Glomerular visceral epithelial cell (primary cell): Measurements from ENCODE around the gene OR1M1.

Source experiments
- DNase-seq: peaks from one replicate; pipeline ENCODE4 v3.0.0-alpha.2; 2016; ENCODE audit errors: extremely low spot score

Gene OR1M1

GRCh38 chr19:9075064-9075949, 11.6 kb upstream of the OR1M1 start:
- DNase-seq: peak; percentile 96

GRCh38 chr19:9076901-9077300, 10.0 kb upstream of the OR1M1 start:
- no peak for DNase-seq

DNA sequence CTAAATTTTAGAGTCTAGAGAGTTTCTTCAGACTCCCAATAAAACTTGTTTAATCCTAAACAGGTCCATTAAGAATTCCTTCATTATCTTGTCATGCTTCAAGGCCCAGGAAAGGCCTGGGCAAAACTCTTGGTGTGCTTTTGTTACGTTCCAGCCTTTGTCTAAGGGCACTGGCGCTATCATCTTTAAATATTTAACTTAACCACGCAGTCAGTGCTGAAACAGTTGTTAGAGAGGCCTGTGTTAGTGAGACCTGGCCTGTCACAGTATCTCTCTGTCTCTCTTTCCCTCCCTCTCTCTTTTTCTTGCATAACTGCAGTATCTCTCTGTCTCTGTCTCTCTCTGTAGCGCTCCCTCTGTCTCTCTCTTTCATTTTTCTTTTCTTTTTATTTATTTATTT, 8.2 kb upstream of the OR1M1 start:
- DNase-seq: no peak

- no peak for DNase-seq
Measured at GRCh38 chr19:9107375-9107774, 20.5 kb downstream of the OR1M1 start, which contains the start of gene OR7G2. Gene OR7G2, minus strand, starts transcription at chr19:9107475. Its CDS starts 4,232 bp downstream, at chr19:9103243.

DNA sequence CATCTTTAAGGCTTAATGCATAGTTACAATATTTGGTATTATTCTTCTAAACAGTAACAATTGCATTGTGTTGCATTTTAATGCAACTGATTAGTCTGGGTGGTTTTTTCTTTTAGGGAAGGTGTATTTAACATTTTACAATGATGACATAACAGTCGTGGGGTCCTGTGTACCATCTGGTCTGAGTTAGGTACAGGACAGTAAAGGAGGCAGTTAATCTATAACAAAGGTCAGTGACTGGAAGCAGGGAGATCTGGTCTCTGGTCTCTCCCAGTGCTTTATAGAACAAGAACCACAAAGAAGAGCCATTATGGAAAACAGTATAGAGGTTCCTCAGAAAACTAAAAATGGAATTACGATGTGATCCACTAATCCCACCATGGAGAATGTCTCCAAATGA, 23.1 kb downstream of the OR1M1 start:
- DNase-seq: no peak

DNA sequence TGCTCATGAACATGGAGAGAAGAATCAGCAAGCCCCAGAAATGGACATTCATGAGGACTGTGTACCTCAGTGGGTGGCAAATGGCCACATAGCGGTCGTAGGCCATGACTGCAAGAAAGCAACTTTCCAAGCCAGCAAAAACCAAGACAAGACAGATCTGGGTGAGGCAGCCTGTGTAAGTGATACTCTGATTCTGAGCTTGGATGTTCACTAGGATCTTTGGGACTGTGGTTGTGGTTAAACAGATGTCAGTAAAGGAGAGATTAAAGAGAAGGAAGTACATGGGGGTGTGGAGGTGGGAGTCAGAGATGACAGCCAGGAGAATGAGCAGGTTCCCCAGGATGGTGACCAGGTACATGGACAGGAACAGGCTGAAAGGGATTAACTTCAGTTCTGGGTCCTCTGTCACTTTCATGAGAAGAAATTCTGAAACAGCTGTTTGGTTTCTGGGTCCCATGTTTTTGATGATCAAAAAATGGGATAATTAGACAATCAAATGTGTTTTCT, 28.5 kb downstream of the OR1M1 start, which contains the start of gene OR7G1:
Gene OR7G1, minus strand, starts transcription at position 457 of the 507 bp plus-strand sequence. Its CDS starts 0 bp downstream, at position 457.
- no peak for DNase-seq

DNA sequence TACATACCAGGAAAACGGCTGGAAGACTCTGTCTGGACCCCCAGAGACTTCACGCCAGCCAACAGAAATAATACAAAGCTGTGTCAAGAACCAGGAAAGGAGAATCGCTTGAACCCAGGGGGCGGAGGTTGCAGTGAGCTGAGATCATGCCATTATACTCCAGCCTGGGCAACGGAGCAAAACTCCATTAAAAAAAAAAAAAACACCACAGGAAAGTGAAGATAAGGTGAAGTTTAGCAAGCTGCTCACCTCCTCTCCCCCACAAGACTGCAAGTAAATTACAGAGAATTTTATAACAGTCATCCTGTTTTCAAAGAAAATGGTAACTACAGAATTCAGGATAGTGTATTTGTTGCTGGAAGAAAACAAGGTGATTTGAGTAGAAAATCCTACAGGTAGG, 29.7 kb downstream of the OR1M1 start:
- DNase-seq: no peak

- DNase-seq: no peak
Measured at GRCh38 chr19:9126900-9127405, 40.1 kb downstream of the OR1M1 start, which contains the start of gene OR7G3. Gene OR7G3, minus strand, starts transcription at chr19:9126950. Its CDS starts 0 bp downstream, at chr19:9126950.

DNA sequence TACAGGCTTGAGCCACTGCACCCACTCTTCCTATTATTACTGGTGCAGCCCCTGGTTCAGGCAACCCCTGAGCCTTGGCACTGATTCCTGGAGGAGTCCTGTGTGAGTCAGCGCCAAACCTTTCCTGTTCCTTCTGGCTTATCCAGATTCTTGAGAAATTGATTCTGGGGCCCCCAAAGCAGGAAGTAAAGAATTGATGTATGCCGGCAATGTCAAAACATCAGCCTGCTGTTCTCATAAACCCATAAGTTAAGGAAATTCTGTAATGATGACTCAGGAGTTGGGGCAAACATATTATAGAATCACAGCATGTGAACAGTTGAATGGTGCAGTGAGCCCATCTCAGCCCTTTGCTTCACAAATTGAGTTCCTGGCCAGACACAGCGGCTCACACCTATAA, 41.3 kb downstream of the OR1M1 start:
- no peak for DNase-seq

DNA sequence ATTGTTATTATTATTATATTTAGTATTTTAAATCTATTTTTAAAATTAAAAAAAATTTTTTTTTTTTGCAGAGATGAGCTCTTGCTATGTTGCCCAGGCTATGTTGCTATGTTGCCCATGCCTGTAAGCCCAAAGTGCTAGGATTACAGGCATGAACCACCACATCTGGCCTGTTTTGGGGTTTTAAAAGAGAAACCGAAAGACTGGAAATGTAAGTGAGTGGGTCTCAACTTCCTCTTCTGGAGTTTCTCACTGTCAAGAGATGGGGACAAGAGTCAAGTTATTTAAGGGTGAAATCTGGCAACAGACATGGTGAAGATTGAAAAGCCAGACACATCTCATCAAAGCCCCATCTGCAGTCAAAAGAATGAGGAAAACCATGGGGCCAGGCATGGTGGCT, 44.1 kb downstream of the OR1M1 start:
- DNase-seq: no peak

DNA sequence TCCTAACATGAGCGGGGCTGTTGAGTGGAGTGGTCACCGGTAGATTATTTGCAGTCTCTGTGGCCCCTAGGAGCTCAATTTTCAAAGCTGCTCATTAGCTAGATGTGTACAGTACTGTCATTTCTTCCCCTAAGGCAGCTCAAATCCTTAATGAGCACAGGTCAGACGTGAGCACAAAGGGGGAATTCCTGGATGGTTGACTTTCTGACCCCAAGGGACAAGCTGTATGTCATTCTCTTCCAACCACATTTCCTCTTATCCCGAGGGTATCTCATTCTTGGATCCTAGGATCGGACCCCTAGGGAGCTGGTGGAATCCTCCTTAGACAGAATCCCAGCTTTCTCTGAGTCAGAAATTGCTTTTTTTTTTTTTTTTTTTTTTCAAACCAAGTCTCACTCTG, 45.6 kb downstream of the OR1M1 start:
- DNase-seq: no peak

GRCh38 chr19:9139609-9140158, 52.8 kb downstream of the OR1M1 start:
- no peak for DNase-seq

GRCh38 chr19:9140159-9140874, 53.5 kb downstream of the OR1M1 start, which contains the start of gene ZNF317:
Gene ZNF317, plus strand, starts transcription at chr19:9140397. Its CDS starts 15,620 bp downstream, at chr19:9156017.
- peak; percentile 88 for DNase-seq

GRCh38 chr19:9144920-9145319, 58.1 kb downstream of the OR1M1 start:
- no peak for DNase-seq
